Activated CD8-positive, alpha-beta memory T cell treated with anti-CD3 and anti-CD28 coated beads, Interleukin-2, amount 50 U/mL, for 24 hours (primary cell): ENCODE results near the gene IL36G.
"Not testable (repeated sequence)": the region's sequence is repeated elsewhere in the genome, so short reads cannot be mapped to it uniquely, and the experiment has no call there.

ENCODE experiments used
- DNase-seq: peaks from one replicate; pipeline ENCODE4 v3.0.0-alpha.2; 2020; ENCODE audit errors: extremely low read depth

The IL36G gene

DNA sequence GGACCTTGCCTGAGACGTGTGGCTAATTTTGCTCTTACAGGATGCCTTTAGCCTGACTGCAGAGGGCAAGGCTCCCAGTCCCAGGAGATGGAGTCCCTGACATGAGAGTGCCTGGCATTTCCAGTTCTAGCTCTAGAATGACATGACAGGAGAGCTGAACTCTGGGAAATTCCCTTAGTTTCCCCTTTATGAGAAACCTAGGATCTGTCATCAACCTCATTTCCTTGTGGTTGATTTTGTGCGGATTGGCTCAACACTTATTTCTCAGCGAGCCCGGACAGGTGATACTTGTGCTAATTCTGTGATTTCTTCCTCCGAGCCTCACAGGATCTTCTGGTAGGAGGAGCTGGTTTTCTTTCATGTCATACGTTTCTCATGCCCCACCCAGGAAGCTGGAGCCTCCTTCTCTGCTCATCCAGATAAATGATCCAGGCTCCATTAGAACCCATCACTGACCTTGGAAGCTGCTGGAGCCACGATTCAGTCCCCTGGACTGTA, at the start of gene IL36G:
Gene IL36G, plus strand, starts transcription at position 448 of the 498 bp plus-strand sequence. CDS start 633 bp downstream, outside the sequence.
- DNase-seq: no peak

DNA sequence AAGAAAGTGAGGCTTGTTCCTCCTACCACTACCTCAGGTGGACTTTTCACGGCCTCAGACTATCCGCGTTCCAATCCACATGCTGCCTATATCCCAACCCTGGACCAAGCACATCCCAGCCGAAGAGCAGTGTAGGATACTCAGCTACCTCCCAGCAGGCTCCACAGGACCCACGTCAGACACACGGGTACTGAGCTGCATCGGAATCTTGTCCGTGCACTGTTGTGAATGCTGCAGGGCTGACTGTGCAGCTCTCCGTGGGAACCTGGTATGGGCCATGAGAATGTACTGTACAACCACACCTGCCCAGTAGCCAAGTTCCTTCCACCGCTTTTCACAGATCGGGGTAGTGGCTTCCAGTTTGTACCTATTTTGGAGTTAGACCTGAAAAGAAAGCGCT, 44.5 kb upstream of the IL36G start:
- DNase-seq: no peak

DNA sequence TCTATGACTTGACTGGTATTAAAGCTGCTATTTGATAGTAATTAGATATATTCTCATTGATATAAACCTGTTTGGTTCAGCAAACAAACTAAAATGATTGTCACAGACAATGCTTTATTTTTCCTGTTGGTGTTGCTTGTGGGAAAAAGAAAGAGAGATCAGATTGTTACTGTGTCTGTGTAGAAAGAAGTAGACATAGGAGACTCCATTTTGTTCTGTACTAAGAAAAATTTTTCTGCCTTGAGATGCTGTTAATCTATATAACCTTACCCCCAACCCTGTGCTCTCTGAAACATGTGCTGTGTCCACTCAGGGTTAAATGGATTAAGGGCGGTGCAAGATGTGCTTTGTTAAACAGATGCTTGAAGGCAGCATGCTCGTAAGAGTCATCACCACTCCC, 43.7 kb upstream of the IL36G start:
- not testable (repeated sequence) for DNase-seq

- no peak for DNase-seq
Measured at GRCh38 chr2:112936927-112937232, 40.9 kb upstream of the IL36G start.

DNA sequence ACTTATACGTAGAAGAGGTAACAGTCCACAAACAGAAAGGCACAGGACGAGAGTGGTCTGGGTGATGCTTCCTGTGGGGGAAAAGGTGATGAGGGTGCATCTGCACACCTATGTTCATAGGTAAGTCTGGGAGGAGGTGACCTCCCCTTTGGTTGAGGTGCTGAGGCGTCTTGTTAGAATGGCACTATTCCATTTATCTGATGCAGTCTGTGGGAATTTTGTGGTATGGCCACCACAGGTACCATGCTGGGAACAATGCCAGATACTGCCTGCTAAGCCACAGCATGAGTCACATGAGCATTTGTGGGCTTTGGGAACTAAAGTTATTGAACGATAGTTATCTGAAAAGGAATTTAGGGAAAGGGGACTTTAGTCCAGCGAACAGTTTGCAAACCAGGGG, 38.9 kb upstream of the IL36G start:
- no peak for DNase-seq

DNA sequence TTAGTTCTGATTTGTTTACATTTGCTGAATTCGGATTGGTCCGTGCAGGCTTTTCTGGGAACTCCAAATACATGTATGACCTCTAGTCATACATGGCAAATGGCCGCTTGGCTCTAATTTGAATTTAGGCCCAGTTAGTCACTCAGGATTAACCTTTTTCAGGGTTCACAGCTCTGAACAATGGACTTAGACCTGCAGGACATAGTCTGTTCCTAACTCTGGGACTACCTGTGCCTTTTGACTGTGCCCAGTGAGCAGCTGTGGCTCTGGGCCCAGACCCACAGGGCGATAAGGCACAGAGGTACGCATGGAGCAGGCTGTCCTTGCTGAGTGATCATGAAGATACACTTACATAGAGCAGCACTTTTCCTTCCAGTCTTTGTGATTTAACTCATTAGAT, 38.4 kb upstream of the IL36G start:
- DNase-seq: no peak

DNA sequence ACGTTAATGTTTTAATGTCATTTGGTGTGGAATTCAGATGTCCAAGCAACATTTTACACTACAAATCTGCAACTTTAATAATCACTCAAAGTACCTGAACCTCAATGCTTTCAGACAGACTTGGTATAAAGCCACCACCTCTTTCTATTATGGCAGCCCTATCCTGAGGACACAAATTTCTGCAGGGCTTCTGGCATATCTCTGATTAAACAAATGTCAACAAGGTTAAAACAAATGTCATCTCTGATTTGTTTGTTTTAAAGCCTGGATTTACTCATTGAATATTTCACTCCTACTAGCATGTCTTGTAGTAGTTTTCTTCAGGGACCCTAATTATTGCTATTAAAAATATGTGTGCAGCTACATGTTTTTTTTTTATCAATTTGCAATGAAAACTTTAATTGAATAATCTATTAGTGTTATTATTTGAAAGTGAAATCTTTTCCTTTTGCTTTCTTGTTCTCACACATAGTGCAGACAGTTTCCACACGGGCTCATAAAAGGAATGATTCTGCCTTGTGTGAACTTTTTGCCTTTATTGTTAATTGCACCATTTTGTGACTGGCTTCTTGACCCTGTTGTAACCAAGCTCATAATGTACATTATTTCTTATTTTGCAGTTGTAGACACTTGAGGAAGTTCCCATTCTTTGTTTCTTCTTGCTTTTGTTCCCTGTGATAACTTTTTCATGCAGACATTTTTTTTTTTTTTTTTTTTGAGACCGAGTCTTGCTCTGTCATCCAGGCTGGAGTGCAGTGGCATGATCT, 36.8 kb upstream of the IL36G start:
- DNase-seq: no peak

DNA sequence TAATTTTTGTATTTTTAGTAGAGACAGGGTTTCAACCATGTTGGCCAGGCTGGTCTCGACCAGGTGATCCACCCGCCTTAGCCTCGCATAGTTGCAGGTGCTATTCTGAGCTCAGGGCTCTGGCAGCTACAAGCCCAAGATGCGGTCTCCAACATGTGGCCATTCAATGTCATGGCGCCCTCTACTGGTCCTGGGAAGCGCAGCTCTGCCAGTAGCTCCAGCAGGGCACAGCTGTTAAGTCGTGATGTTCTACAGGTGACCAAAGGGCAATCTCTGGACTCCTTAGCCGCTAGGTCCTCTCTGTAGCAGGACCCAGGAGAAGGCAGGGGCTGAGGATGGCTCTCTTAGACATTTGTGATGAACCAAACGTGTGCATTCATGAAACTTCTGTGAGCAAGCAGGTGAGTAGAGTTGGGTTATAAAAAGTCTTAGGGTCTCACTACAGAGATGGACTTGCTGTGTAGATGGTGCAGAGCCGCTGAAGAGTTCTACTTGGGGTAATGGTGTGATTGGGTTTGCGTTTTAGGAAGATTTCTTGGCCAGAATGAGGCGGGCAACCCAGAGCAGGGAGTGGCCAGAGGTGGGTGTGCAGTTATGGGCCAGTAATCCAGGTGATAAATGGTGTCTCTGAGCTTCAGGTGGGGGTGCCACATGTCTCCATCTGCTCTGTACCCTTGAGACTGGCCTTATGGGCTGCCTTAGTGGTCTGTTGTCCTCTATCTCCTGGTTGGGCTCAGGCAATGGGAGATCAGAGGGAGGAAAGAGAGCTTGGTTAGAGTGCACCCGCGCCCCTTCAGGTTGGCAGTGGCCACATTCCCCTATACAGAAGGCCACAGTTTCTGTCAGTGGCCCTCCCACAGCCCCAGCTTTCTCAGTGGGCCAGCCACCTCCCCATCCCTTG, 35.8 kb upstream of the IL36G start:
- DNase-seq: peak; percentile 32

GRCh38 chr2:112942654-112943002, 35.2 kb upstream of the IL36G start:
- no peak for DNase-seq

DNA sequence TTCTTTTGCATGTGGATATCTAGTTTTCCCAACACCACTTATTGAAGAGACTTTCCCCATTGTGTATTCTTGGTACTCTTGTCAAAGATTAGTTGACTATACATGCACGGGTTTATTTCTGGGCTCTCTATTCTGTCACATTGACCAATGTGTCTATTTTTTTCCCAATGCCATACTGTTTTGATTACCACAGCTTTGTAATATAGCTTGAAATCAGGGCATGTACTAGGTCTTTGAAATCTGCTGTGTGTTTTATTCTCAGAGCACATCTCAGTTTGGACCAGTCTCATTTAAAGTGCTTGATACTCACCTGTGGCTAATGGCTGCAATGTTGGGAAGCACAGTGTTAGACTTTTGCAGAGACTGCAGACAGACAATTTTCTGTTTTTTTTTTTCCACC, 32.8 kb upstream of the IL36G start:
- no peak for DNase-seq

DNA sequence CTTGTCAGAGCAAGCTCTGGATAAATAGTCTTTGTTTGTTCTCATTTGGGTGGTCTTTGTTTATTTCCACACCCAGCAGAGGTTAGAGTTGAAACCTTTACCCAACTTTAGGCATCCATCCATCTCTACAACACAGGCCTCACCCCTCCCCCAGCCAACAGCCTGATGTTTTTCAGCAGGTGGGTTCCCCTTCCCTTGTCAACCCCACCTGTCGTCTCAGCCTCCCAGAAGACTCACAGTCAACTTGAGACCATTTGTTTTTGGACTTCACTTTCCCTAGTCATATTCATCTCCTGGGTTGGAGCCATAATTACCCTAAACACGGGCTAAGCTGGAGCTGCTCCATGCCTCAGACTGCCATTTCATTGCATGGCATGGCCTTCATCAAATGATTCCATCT, 31.7 kb upstream of the IL36G start:
- DNase-seq: no peak

GRCh38 chr2:112947374-112947773, 30.4 kb upstream of the IL36G start:
- no peak for DNase-seq

- DNase-seq: no peak
Measured at GRCh38 chr2:112949456-112949855, 28.4 kb upstream of the IL36G start.

- DNase-seq: no peak
Measured at GRCh38 chr2:112954364-112954763, 23.4 kb upstream of the IL36G start.

DNA sequence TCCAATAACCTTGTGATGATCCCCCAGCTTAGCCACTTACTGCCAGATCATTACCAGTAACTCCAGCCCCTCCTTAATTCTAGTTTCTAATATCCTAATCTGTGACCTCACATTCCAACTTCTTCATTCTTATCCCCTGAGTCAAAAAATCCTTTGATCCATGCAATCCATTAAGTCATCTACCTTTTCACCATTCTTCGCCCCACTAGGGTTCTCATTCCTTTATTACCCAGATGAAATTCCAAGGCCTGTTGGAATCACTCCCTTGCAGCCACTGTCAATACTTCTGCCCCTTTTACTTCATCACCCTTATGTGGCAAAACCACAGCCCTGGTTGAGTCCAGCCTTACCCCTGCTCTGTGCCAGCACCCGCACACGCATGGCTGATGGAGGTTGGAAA, 20.3 kb upstream of the IL36G start:
- DNase-seq: no peak

GRCh38 chr2:112958428-112959108, 19.2 kb upstream of the IL36G start:
- DNase-seq: no peak

DNA sequence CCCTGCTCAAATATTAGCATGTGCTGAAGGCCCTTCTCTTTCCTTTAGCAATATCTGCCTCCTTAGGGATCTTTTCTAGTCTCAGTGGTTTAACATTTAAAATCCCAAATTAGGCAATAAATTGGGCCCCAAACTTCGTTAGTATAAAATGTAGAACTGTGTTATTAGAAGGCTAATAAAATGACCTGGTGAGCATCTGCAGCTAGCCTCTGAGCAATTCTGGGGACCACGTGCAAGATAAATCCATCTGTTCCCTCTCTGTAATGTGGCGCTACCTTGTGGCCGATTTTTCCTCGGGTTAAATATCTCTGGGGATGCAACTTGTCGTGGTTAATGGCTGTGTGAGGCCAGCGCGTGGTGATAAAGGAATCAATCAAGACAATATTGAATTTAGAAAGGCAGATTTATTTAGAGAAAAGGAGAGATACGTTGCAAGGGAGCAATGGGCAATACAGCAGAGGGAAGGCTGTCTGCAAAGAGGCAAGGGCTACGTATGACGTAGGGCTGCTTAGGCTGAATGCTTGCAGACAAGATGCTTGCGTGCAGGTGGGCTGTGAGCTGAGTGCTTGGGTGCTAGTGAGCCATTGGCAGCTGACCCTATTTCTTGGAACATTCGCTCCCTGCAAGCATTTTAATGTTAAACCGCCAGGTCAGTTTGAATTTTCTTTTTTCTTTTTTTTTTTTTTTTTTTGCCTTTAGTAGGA, 18.5 kb upstream of the IL36G start:
- no peak for DNase-seq

GRCh38 chr2:112960230-112960825, 17.5 kb upstream of the IL36G start:
- DNase-seq: no peak

DNA sequence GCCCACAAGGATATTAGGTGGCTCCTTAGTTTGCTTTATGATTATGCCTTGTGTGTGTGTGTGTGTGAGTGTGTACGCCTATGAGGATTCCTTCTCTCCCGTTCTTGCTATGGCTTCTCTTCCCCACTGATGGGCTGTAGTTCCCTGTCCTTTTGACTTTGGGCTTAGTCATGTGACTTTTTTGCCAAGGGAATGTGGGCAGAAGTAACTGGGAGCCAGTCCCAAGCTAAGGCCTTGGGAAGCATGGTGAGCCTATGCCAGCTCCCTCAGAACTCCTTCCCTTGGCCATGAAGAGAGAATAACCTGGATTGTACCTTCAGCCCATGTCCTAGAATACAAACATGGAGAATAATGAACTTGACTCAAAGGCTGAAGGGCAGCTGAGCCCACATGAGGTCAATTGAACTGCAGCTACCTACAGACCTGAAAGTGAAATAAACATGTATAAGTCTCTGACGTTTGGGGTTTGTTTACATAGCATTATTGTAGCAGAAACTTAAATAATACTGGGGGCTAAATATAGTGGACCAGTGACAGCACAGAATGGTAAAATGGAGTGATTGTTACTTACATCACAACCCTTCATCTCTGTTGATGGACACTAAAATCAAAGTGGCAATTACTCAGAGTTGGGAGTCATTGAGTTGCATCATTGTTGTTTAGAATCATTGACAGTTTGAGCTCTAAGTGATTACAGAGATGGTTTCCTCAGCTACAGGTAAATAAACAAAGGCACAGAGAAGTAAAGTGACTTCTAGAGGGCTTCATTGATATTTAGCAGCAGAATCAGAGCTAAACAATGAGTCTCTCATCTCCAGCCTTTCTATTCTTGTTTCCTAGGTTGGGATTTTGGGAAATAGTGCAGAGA, 15.3 kb upstream of the IL36G start:
- no peak for DNase-seq

- no peak for DNase-seq
Measured at GRCh38 chr2:112967023-112967422, 10.8 kb upstream of the IL36G start.
